ENCODE measurements around the gene POLE. TPM values are rescaled to one million over a fixed set of nuclear protein-coding genes. Genes with fewer than 3 reads are reported as not detected.

The POLE gene
- total RNA-seq, 2 donors from 2014 or later: 41.3 to 45.7 TPM

- H3K4me3 ChIP-seq: no peak overlapping the region
- DNase-seq (ENCODE audit: low spot score) (no peak), ATAC-seq (ENCODE audit: insufficient number of reproducible peaks, low FRiP score, low read depth) (no peak)
- no peak for TF ChIP-seq CTCF (IDR thresholded peaks at IDR 0.05)
- H3K36me3 ChIP-seq: peaks cover 14% of the 10 kb centered on the region
- H3K27ac ChIP-seq: no peak overlapping the region
- H3K4me1 ChIP-seq (ENCODE audit: control insufficient read depth in 1 of 2, low read depth in 2 of 2): no peaks in the 10 kb centered on the region
- no peaks in the 10 kb centered on the region for H3K9me3 ChIP-seq
- no peaks in the 10 kb centered on the region for H3K27me3 ChIP-seq (replicated peaks; ENCODE audit: insufficient read depth)
Measured at GRCh38 chr12:132651444-132652100, 35.6 kb downstream of the POLE start.

GRCh38 chr12:132649226-132649945, 37.8 kb downstream of the POLE start:
- no peak for ATAC-seq (ENCODE audit: insufficient number of reproducible peaks, low FRiP score, low read depth)

DNA sequence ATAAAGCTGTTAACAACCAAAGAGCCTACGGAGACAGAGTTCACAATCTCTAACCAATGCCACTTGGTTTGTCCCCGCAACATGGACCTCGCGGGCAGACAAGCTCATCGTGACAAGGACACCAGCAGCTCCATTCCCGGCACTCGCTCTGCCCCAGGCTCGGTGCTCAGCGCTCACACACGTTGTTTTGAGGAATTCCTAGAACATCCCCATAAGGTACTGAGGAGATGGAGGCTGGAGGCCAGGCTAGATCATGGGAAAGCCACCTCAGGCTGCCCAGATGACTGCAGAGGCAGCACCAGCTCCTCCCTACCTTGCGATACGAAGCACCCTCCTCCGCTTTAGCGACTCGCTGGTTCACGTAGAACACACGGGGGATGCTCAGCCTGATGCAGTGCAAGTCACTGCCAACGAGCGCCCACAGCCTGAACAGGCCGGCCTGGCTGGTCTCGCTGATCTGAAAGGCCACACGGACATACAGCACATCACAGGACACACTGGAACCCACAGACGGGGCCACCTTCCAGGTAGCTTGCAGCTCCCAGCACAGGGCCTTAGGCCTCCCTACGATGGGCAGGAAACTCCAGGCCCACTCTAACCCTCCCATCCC, 38.4 kb downstream of the POLE start:
- DNase-seq (ENCODE audit: low spot score): no peak
- Histone ChIP-seq H3K4me3 (no peak overlapping the region), H3K27me3 (replicated peaks; ENCODE audit: insufficient read depth) (no peaks in the 10 kb centered on the region), H3K27ac (no peak overlapping the region), H3K4me1 (ENCODE audit: control insufficient read depth in 1 of 2, low read depth in 2 of 2) (no peaks in the 10 kb centered on the region), H3K36me3 (peaks cover 12% of the 10 kb centered on the region), H3K9me3 (no peaks in the 10 kb centered on the region)
- no peak for TF ChIP-seq CTCF (IDR thresholded peaks at IDR 0.05)
- no peak for ATAC-seq (ENCODE audit: insufficient number of reproducible peaks, low FRiP score, low read depth)

More at GRCh38 chr12:132649226-132649945, 37.8 kb downstream of the POLE start:
- no peak overlapping the region for H3K27ac ChIP-seq
- no peaks in the 10 kb centered on the region for H3K4me1 ChIP-seq (ENCODE audit: control insufficient read depth in 1 of 2, low read depth in 2 of 2)
- H3K9me3 ChIP-seq: no peaks in the 10 kb centered on the region
- no peaks in the 10 kb centered on the region for H3K27me3 ChIP-seq (replicated peaks; ENCODE audit: insufficient read depth)
- no peak for TF ChIP-seq CTCF (IDR thresholded peaks at IDR 0.05)
- H3K36me3 ChIP-seq: peaks cover 12% of the 10 kb centered on the region
- DNase-seq (ENCODE audit: low spot score): no peak
- H3K4me3 ChIP-seq: no peak overlapping the region

DNA sequence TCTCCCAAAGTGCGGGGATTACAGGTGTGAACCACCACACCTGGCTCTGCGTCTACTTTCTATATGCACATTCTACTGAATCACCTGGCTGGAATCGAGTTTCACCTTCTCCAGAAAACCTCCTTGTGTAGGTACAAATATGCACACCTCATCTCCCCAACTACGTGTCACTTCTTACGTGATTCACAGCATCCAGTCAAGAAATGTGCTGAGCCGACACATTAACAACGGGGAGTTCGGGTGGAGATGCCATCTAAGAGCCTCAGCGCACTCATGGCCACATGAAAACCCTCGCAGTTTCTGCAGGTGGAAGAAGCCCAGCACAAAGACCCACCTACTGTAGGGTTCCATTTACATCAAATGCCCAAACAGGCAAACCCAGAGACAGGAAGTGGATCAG, 39.3 kb downstream of the POLE start:
- no peaks in the 10 kb centered on the region for H3K9me3 ChIP-seq
- no peak overlapping the region for H3K4me3 ChIP-seq
- DNase-seq (ENCODE audit: low spot score) (no peak), ATAC-seq (ENCODE audit: insufficient number of reproducible peaks, low FRiP score, low read depth) (no peak)
- TF ChIP-seq CTCF (IDR thresholded peaks at IDR 0.05): no peak
- no peaks in the 10 kb centered on the region for H3K27me3 ChIP-seq (replicated peaks; ENCODE audit: insufficient read depth)
- H3K36me3 ChIP-seq: peaks cover 20% of the 10 kb centered on the region
- H3K27ac ChIP-seq: no peak overlapping the region
- H3K4me1 ChIP-seq (ENCODE audit: control insufficient read depth in 1 of 2, low read depth in 2 of 2): no peaks in the 10 kb centered on the region

GRCh38 chr12:132646850-132647249, 40.3 kb downstream of the POLE start:
- H3K36me3 ChIP-seq: peaks cover 22% of the 10 kb centered on the region
- TF ChIP-seq CTCF (IDR thresholded peaks at IDR 0.05): no peak
- ATAC-seq (ENCODE audit: insufficient number of reproducible peaks, low FRiP score, low read depth) (no peak), DNase-seq (ENCODE audit: low spot score) (no peak)
- no peaks in the 10 kb centered on the region for H3K27me3 ChIP-seq (replicated peaks; ENCODE audit: insufficient read depth)
- no peaks in the 10 kb centered on the region for H3K4me1 ChIP-seq (ENCODE audit: control insufficient read depth in 1 of 2, low read depth in 2 of 2)
- no peaks in the 10 kb centered on the region for H3K9me3 ChIP-seq
- H3K27ac ChIP-seq: no peak overlapping the region
- H3K4me3 ChIP-seq: no peak overlapping the region

All from thoracic aorta (tissue), 2 donors.